GM12874 (cell line): Measurements from ENCODE around the gene ELMO1.

Experiments
- CTCF ChIP-seq: IDR thresholded peaks from 2 replicates; pipeline ENCODE4 v1.5.1; 2011; ENCODE audit warnings: low read depth, mild to moderate bottlenecking, control low read depth, low read length, moderate library complexity; ENCODE audit not compliant: insufficient read depth

Gene ELMO1

GRCh38 chr7:37142958-37143357 lies 305.7 kb downstream of the ELMO1 start:
- no peak for TF ChIP-seq CTCF

GRCh38 chr7:37141742-37142141 lies 306.9 kb downstream of the ELMO1 start:
- TF ChIP-seq CTCF, result no peak

DNA sequence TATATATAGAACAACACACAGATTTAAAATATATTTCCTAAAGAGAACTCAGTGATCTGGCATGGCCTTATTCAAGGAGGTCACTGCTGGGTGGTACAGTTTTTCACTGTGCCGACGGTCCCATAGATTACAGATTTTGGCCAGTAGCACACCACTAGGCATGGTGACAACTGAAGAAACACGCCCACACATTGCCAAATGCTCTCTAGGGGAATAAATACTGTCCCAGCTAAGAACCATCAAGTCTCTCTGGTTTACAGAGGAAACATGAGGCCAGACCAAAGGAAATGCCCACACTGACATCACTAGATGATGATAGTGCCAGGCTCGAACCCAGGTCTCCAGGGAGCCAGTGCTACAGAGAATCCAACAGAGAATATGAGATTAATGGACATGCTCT lies 316.8 kb downstream of the ELMO1 start:
- TF ChIP-seq CTCF, result no peak

- no peak for TF ChIP-seq CTCF
These were observed 319.6 kb downstream of the ELMO1 start for GRCh38 chr7:37129035-37129425.

DNA sequence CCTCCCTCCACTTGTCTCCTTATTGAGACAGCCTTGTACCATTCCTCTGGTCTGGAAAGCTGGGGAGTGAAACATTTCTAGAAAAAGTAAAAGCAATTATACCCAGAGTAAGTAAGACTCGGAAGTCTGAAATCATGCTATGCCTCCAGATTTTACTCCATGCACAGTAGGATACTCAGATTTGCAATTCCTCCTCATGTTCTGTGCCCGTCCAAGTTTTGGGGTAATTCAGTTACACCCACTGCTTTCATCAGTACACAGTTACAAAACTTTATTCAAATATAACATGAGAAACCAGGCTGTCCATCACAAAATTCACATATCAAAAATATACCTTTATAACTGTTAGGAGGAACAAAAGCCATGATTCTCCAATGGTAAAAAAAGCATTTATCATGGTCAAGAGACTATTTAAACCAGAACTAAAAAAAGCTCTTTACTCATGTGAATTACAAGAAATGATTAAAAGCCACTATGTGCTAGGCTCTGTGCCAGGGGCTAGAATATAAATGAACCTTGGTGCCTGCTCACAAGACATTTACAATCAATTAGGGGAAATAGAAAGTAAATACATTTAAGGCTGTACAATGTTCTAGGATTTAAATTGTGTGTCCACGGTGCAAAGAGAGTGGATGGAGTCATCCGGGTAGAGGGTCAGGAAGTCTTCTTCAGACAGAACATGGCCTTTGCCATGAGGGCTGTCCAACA lies 320.2 kb downstream of the ELMO1 start:
- TF ChIP-seq CTCF, result no peak

GRCh38 chr7:37119296-37119860 lies 329.3 kb downstream of the ELMO1 start:
- no peak for TF ChIP-seq CTCF

GRCh38 chr7:37118004-37118403 lies 330.7 kb downstream of the ELMO1 start:
- no peak for TF ChIP-seq CTCF
